Measurements from ENCODE around the gene HMCES. TPM values are rescaled to one million over a fixed set of nuclear protein-coding genes. Genes with fewer than 3 reads are reported as not detected.

Gene HMCES
- total RNA-seq, 2 donors from 2014 or later: 44.6 to 46.7 TPM

GRCh38 chr3:129286081-129286480 is 7.4 kb downstream of the HMCES start:
- intact Hi-C loops (cut with DNase I): no loop called here
- DNase-seq: no peak
- no peak for ATAC-seq

- no peak for DNase-seq
- no peak for ATAC-seq
- intact Hi-C loops (cut with DNase I): no loop called here
Measured at GRCh38 chr3:129288446-129288845, 9.8 kb downstream of the HMCES start.

GRCh38 chr3:129289201-129289921 is 10.7 kb downstream of the HMCES start:
- intact Hi-C loops (cut with DNase I): no loop called here
- DNase-seq (no peak), ATAC-seq (no peak)

- intact Hi-C loops (cut with DNase I): no loop called here
- no peak for DNase-seq
- peak in 1 of 2 donors; percentile 78 for ATAC-seq
Measured at GRCh38 chr3:129291236-129291886, 12.7 kb downstream of the HMCES start.

- intact Hi-C loops (cut with DNase I): no loop called here
- no peak for ATAC-seq
Measured at GRCh38 chr3:129295286-129295685, 16.6 kb downstream of the HMCES start.

GRCh38 chr3:129304146-129304961 is 25.7 kb downstream of the HMCES start:
- intact Hi-C loops (cut with DNase I): no loop called here
- no peak for DNase-seq
- ATAC-seq: peak in 1 of 2 donors; percentile 21

More at GRCh38 chr3:129295286-129295685, 16.6 kb downstream of the HMCES start:
- DNase-seq: no peak

GRCh38 chr3:129304962-129305222 is 26.2 kb downstream of the HMCES start:
- intact Hi-C loops (cut with DNase I): no loop called here
- ATAC-seq (no peak), DNase-seq (no peak)

GRCh38 chr3:129305592-129306091 is 27.0 kb downstream of the HMCES start:
- peak; percentile 90 for DNase-seq
- ATAC-seq: peak; percentile 93 to 94
- intact Hi-C loops (cut with DNase I): no loop called here

GRCh38 chr3:129308636-129309035 is 30.0 kb downstream of the HMCES start:
- intact Hi-C loops (cut with DNase I): no loop called here
- DNase-seq (no peak), ATAC-seq (no peak)

- ATAC-seq: no peak
- no peak for DNase-seq
- intact Hi-C loops (cut with DNase I): no loop called here
Measured at GRCh38 chr3:129310111-129311011, 31.7 kb downstream of the HMCES start.

- no peak for ATAC-seq
- intact Hi-C loops (cut with DNase I): no loop called here
- DNase-seq: no peak
Measured at GRCh38 chr3:129311054-129311902, 32.6 kb downstream of the HMCES start.

GRCh38 chr3:129312021-129312639 is 33.5 kb downstream of the HMCES start:
- intact Hi-C loops (cut with DNase I): no loop called here
- ATAC-seq: no peak
- no peak for DNase-seq

- DNase-seq (no peak), ATAC-seq (no peak)
- intact Hi-C loops (cut with DNase I): no loop called here
Measured at GRCh38 chr3:129312671-129313414, 34.2 kb downstream of the HMCES start.

- intact Hi-C loops (cut with DNase I): no loop called here
- no peak for ATAC-seq
- no peak for DNase-seq
Measured at GRCh38 chr3:129313415-129313664, 34.7 kb downstream of the HMCES start.

GRCh38 chr3:129313665-129314385 is 35.2 kb downstream of the HMCES start:
- ATAC-seq (no peak), DNase-seq (no peak)
- intact Hi-C loops (cut with DNase I): no loop called here

- ATAC-seq: peak; percentile 67 to 72
- intact Hi-C loops (cut with DNase I): no loop called here
- DNase-seq: peak; percentile 91
Measured at GRCh38 chr3:129314386-129315222, 35.9 kb downstream of the HMCES start.

All from left cardiac atrium (tissue), 4 donors.